PFSK-1 (cell line): ENCODE measurements around the gene CCDC32.

Experiments used
- FOXP2 ChIP-seq: optimal IDR thresholded peaks from 2 replicates; pipeline ENCODE3; 2011; ENCODE audit warnings: borderline replicate concordance, control low read depth, inconsistent platforms; ENCODE audit not compliant: insufficient read depth; ENCODE audit errors: extremely low read length, extremely low read depth
- POLR2AphosphoS5 ChIP-seq: IDR thresholded peaks from 2 replicates; pipeline ENCODE4 v1.6.1; 2012; ENCODE audit warnings: low read depth, mild to moderate bottlenecking, control low read depth, low read length, moderate library complexity
- REST ChIP-seq, 2 experiments: IDR thresholded peaks; 2 replicates each; pipeline versions ENCODE4 v1.6.1 to v1.8.0; 2011 to 2012; ENCODE audit warnings: low read depth in 2 of 2, low read length in 2 of 2, control low read depth in 1 of 2, inconsistent platforms in 1 of 2, mild to moderate bottlenecking in 1 of 2, moderate library complexity in 1 of 2; ENCODE audit not compliant: insufficient read depth in 1 of 2
- SIN3A ChIP-seq: IDR thresholded peaks from 2 replicates; pipeline ENCODE4 v1.6.1; 2012; ENCODE audit warnings: mild to moderate bottlenecking, low read length, moderate library complexity, borderline replicate concordance; ENCODE audit not compliant: insufficient read depth
- TAF1 ChIP-seq: IDR thresholded peaks from 2 replicates; pipeline ENCODE4 v1.6.1; 2012; ENCODE audit warnings: low read length, control low read depth, borderline replicate concordance; ENCODE audit not compliant: insufficient read depth

The CCDC32 gene

GRCh38 chr15:40565333-40566238 is 744 bp upstream of the CCDC32 start:
- TF ChIP-seq FOXP2 (no peak), REST (IDR thresholded peaks at IDR 0.05; ENCODE audit: insufficient read depth in 1 of 2, low read depth in 2 of 2, low read length in 2 of 2) (no peak), TAF1 (no peak; the same call in 1 of the 2 replicates), SIN3A (no peak), POLR2AphosphoS5 (no peak)

- no peak for TF ChIP-seq POLR2AphosphoS5
- no peak for TF ChIP-seq TAF1
- TF ChIP-seq SIN3A = no peak
- no peak for TF ChIP-seq FOXP2
- TF ChIP-seq REST (IDR thresholded peaks at IDR 0.05; ENCODE audit: insufficient read depth in 1 of 2, low read depth in 2 of 2, low read length in 2 of 2) = no peak
Measured at GRCh38 chr15:40563426-40563825, 1.4 kb downstream of the CCDC32 start.

GRCh38 chr15:40562691-40563090 is 2.2 kb downstream of the CCDC32 start:
- no peak for TF ChIP-seq FOXP2
- no peak for TF ChIP-seq SIN3A
- TF ChIP-seq REST (IDR thresholded peaks at IDR 0.05; ENCODE audit: insufficient read depth in 1 of 2, low read depth in 2 of 2, low read length in 2 of 2) = no peak
- no peak for TF ChIP-seq TAF1

- TF ChIP-seq FOXP2 = no peak
- TF ChIP-seq TAF1 = no peak
- TF ChIP-seq REST (IDR thresholded peaks at IDR 0.05; ENCODE audit: insufficient read depth in 1 of 2, low read depth in 2 of 2, low read length in 2 of 2) = no peak
- no peak for TF ChIP-seq POLR2AphosphoS5
- TF ChIP-seq SIN3A = no peak
Measured at GRCh38 chr15:40558952-40559742, 5.7 kb downstream of the CCDC32 start.
